Urinary bladder (tissue), 4 donors: Measurements from ENCODE around the gene GFAP. TPM values are rescaled to one million over a fixed set of nuclear protein-coding genes. Genes with fewer than 3 reads are reported as not detected.
"Not testable (repeated sequence)": the region's sequence is repeated elsewhere in the genome, so short reads cannot be mapped to it uniquely, and the experiment has no call there.

Source experiments
- DNase-seq: peaks from one replicate; pipeline ENCODE4 v3.0.0-alpha.2; 2015; ENCODE audit errors: extremely low spot score
- H3K27ac ChIP-seq: one replicate; pipeline ENCODE4 v1.5.1; 2013; ENCODE audit warnings: low read depth, mild to moderate bottlenecking, moderate library complexity
- H3K36me3 ChIP-seq: one replicate; pipeline ENCODE4 v1.6.1; 2013; ENCODE audit warnings: mild to moderate bottlenecking, moderate library complexity; ENCODE audit not compliant: insufficient read depth
- H3K4me1 ChIP-seq: one replicate; pipeline ENCODE4 v1.6.1; 2013; ENCODE audit warnings: mild to moderate bottlenecking, moderate library complexity; ENCODE audit not compliant: insufficient read depth
- H3K4me3 ChIP-seq: one replicate; pipeline ENCODE4 v1.5.1; 2013; ENCODE audit warnings: low read depth, low read length
- WGBS: extraction: QIAGEN DNeasy Blood & Tissue Kit; methylation state at CpG from one replicate; pipeline ENCODE4 v1.1.7; 2013; 5-methylcytosine and 5-hydroxymethylcytosine counted together
- polyA plus RNA-seq: library from polyadenylated mRNA; stranded (reverse); fragments of 200-250 nt; gene quantifications from one replicate; pipeline ENCODE4 v1.2.3, GENCODE V29; 2013
- total RNA-seq: library from RNA; depleted of rRNA; stranded (reverse); fragments of >200 nt; gene quantifications from one replicate; pipeline ENCODE4 v1.2.3, GENCODE V29; 2014
- donor health status: healthy with polysubstance abuse.
- donor health status: healthy.

GFAP gene
- total RNA-seq (0.53 TPM), polyA plus RNA-seq (1.4 TPM)

DNA sequence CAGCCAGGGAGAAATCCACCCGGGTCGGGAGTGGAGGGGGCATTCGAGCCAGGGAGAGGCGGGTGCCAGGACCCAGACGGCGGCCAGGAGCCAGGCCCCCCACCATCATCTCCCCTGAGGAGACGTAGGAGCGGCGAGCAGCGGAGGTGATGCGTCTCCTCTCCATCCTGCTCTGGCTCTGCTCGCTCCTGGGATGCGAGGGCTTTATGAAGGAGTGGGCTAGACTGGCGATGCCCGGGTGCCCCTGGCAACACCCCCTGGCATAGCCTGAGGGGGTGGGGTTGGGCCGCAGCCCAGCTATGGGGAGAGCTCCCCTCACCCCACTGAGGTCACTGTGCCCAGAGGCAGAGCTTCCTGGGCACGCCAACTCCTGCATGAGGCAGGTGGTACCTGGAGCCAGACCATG, at the start of gene GFAP:
GFAP (minus strand) TSS at position 180 of the 406 bp plus-strand sequence; CDS start at position 166, 14 bp downstream.
- DNase-seq: no peak

DNA sequence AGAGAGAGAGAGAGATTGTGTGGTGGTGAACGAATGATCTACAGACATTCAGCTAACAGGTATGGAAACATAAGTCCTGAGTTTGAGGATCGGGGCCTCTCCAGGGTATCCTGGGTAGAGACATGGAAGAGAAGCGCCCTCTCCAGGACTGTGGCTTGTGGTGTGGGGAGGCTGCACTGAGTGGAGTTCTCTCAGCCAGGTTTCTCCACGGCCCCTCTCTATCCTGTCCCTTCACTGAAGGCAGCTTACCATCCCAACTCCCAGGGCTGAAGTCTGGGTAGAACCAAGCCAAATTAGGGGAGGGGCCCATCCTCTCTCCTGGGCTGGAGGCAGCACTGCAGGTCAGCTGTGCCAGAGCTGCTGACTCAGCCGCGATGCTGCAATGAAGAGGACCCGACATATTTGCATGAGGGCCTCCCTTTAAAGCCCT, 46.6 kb upstream of the GFAP start:
- Histone ChIP-seq H3K4me3 (no peak overlapping the region), H3K36me3 (no peaks in the 10 kb centered on the region), H3K4me1 (peaks cover 2% of the 10 kb centered on the region), H3K27ac (no peak overlapping the region)
- 72% methylated on average over 7 of the region's 7 CpGs for WGBS
- DNase-seq: no peak

More for the DNA sequence above, at the start of gene GFAP:
- no peak within 1 kb of the TSS for H3K27ac ChIP-seq
- H3K4me1 ChIP-seq: no peaks in the 10 kb centered on the region
- no peaks in the 10 kb centered on the region for H3K36me3 ChIP-seq
- no peak within 1 kb of the TSS for H3K4me3 ChIP-seq
- WGBS: 87% methylated on average over 17 of the region's 17 CpGs

DNA sequence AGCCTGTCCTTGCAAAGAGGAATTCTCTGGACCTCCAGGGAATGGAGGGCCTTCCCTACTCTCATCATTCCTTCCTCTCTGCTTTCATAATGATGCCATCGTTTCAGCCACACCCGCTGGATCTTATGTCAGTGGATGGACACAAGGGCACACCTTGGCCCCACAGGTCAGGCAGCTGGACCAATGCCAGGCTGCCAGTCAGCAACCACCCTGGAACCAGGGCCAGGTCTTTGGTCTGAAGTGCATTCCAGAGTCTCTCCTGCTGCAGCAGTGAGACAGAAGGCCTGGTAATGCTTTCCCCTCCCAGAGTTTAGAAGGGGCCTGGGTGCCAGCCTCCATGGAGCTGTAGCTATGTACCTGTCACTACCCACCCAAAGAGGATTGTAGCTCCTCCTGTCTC, 45.4 kb upstream of the GFAP start:
- H3K4me3 ChIP-seq: no peak overlapping the region
- no peak overlapping the region for H3K27ac ChIP-seq
- H3K36me3 ChIP-seq: no peaks in the 10 kb centered on the region
- H3K4me1 ChIP-seq: peaks cover 2% of the 10 kb centered on the region
- 65% methylated on average over 2 of the region's 2 CpGs for WGBS
- no peak for DNase-seq

DNA sequence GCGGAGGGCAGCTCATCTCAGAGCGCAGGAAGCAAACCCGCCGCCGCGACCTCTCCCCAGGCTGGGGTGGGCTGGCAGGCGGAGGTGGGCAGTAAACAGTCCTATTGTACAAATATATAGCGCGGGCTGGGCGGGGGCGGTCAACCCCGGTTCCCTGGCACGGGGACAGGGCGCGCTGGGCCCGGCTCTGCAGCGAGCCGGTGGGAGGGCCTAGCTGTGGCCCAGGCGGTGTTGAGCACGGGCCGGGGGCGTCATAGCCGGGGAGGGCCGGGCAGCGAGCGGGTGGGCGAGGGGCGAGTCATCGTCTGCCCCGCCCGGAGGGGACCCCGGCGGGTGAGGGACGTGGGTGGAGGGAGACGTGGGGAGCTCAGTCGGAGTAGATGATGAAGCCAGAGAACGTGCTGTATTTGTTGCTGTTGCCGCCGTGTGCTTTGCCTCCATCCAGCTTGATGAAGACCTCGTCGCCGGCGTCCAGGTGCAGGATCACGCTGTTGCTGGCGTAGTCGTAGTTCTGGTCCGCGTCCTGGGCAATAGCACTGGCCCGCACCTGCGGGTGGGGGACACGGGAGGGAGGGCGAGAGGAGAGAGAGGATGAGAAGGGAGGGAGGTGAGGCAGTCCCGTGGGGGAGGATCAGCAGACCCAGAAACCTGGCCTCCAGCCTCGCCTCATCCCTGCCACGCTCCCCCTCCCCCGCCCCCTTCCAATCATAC, 44.7 kb upstream of the GFAP start:
- H3K4me3 ChIP-seq: no peak overlapping the region

DNA sequence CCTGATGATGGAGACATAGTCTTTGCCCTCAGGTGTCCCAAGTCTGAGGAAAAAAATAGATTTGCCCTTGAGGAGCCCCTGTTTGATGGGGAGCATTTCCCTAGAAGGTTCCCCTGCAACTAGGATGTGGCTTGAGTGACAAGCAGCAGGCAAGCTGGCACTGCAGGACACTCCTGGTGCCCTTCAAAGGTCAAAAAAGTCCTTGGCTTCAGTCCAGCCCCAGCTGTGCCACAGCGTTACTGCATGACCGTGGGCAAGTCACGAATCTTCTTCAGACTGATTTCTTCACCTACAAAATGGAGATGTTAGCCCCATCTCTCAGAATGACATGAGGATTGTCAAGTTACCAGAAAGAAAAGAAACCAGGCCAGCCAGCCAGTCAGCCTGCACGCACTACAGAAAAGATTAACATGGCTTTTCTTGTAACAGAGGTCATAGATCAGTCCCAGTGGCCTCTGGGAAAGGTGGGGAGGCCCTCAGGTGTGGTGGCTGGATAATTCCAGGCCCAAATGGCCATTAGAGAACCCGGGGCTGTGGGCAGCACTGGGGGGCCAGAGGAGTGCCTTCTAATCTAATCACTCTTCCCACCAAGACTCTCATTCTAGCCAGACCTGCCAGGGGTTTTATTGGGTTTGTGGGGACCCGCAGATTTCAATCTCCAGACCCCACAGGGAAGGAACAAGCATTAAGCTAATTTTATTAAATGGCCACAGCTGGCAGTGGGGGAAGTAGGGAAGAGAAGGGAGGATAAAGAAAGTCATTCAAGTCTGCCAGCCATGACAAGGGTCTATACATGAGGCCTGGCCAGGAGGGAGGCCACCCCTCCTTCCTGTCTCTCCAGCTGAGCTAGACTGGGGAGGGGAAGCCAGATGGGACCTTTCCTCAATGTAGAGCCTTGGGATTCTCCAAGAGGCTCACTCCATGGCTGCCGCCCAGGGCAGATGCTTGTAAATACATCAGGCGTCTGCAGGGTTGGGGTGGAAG, 42.0 kb upstream of the GFAP start:
- Histone ChIP-seq H3K27ac (no peak overlapping the region), H3K36me3 (no peaks in the 10 kb centered on the region), H3K4me3 (no peak overlapping the region), H3K4me1 (peaks cover 2% of the 10 kb centered on the region)
- DNase-seq: no peak
- WGBS: 73% methylated on average over 8 of the region's 8 CpGs

More for the DNA sequence above, 44.7 kb upstream of the GFAP start:
- Histone ChIP-seq H3K27ac (no peak overlapping the region), H3K36me3 (no peaks in the 10 kb centered on the region), H3K4me1 (peaks cover 2% of the 10 kb centered on the region)
- no peak for DNase-seq
- WGBS: 37% methylated on average over 56 of the region's 56 CpGs

DNA sequence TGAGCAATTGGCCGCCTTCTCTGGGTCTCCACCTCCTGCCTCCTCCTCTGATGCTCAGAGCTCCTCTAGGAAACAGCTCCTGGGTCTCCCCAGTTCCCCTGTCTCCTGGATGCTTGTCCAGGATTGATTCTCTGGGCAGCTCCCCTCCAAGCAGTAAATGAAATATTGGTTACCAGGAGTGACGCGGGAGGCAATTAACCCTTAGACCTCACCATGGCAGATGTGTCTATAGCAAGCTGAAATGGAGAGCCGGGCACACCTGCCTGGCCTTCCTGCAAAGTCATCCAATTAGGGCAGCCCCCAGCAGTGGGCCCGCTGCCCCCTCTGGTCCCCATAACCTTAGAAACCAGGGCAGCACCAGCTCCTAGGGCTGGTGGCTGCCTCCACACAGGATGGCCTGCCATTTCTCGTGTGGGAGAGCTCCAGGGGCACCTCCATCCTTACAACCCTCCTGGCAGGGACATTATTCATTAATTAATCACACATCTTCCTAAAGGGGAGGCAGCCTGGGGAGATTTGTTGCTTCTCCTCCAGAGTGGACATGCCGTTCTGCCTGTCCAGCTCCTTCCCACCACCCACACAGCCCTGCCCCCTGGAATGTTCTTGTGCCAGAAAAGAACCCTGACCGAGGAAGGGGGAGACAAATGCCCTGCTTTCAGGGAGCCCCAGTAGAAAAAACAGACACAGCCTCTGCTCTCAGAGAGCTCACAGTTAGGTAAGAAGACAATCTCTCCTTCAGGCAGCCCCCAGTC, 40.5 kb upstream of the GFAP start:
- no peaks in the 10 kb centered on the region for H3K36me3 ChIP-seq
- no peak overlapping the region for H3K4me3 ChIP-seq
- H3K4me1 ChIP-seq: peaks cover 2% of the 10 kb centered on the region
- H3K27ac ChIP-seq: no peak overlapping the region
- DNase-seq: no peak
- WGBS: 70% methylated on average over 8 of the region's 8 CpGs

DNA sequence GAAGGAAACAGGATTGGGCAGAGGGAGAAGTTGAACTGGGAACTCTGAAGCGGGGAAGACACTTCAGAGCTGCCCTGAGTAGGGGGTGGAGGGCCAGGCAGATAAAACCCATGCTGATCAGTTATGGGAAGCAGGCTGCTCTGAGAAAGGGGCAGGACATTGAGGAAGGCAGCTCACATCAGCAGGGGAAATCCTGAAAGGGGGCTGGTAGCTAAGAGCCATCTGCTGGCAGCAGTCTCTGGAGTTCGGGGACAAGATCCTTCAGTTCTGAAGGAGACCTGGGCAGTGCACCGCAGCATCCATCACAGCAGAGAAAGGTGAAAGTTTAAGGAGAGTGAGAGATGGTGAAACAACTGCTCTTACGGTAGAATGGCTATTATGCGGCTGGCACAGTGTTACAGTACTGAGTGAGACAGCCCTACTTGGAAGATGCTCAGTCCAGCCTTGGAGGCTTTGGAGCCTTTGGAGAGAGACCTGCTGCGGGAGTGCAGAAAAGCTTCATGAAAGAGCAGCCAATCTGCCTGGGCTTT, 37.7 kb upstream of the GFAP start:
- no peak overlapping the region for H3K4me3 ChIP-seq
- no peak for DNase-seq
- 76% methylated on average over 6 of the region's 6 CpGs for WGBS
- no peaks in the 10 kb centered on the region for H3K36me3 ChIP-seq
- H3K4me1 ChIP-seq: no peaks in the 10 kb centered on the region
- no peak overlapping the region for H3K27ac ChIP-seq

DNA sequence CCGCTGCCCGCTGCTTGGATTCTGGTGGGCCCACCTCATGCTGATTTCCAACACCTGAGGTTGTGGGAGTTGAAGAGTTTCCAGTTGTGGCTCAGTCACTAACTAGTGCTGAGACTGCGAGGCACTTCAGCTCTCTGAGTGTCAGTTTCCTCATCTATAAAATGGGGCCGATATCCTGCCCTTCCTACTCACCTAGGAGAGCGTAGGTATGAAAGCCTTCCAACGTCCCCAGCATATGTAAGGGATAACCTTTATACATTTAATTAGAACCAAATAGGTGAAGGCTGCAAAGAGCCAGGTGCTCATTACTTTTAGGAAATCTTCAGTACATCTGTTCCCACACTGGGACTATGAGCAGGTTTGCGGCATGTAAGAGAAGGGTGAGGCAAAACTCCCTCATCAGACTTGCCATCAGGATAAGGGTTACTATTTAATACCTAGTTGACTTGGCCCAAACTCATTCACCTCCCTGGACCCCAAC, 33.1 kb upstream of the GFAP start:
- Histone ChIP-seq H3K27ac (no peak overlapping the region), H3K4me3 (peak overlapping the region; percentile 51), H3K4me1 (peaks cover 1% of the 10 kb centered on the region), H3K36me3 (no peaks in the 10 kb centered on the region)
- DNase-seq: no peak
- WGBS: 60% methylated on average over 7 of the region's 7 CpGs

DNA sequence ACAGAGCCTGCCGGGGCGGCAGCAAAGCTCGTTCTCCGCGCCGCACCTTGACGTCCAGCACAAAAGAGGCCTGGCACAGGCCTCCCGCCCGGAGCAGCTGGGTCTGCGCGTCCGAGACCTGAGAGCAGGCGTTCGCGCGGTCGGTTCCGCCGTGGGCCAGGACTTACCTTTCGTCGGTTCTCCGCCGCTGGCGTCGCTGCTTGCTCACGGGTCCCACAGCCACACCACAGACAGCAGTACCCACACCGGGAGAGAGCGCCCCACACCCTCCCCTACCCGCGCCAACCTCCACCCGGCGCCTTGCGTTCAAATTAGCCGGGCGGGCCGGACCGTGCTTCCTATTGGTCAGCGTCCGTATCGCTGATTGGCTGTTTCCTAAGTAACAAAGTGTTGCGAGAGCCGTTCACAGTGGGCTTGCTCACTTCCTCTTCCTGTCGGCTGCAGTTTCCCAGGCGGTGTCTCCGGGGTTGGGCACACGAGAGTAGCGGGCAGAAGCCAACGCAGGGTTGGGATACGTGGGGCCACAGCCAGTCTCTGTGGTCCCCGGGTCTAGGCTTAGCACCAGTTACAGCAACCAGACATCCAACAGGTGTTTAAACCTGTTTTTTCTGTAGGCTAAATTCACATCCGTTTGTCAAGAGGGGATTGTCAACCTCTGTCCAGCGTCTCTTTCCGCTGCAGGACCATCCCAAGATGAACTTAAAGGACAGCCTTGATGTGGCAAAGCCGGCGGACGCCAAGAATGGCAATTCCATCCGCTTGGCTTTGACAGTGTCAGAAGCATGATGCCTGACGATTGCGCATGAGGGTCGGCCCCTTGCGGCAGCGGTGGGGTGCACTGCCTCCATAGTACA, 32.4 kb upstream of the GFAP start, which contains the start of gene KIF18B:
KIF18B (minus strand) TSS at position 313 of the 854 bp plus-strand sequence. CDS start 11,429 bp downstream, outside the sequence.
- WGBS: 2% methylated on average over 62 of the region's 62 CpGs
- H3K27ac ChIP-seq: no peak within 1 kb of the TSS
- H3K4me3 ChIP-seq: peak within 1 kb of the TSS; percentile 51
- peak; percentile 78 for DNase-seq
- peaks cover 1% of the 10 kb centered on the region for H3K4me1 ChIP-seq
- H3K36me3 ChIP-seq: no peaks in the 10 kb centered on the region

DNA sequence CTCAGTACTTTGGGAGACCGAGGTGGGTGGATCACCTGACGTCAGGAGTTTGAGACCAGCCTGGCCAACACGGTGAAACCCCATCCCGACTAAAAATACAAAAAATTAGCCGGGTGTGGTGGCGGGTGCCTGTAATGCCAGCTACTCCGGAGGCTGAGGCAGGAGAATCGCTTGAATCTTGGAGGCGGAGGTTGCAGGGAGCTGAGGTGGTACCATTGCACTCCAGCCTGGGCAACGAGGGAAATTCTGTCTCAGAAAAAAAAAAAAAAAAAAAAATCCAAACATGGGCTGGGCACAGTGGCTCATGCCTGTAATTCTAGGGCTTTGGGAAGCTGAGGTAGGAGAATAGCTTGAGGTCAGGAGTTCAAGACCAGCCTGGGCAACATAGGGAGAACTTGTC, 30.4 kb upstream of the GFAP start:
- WGBS: 94% methylated on average over 10 of the region's 10 CpGs
- not testable (repeated sequence) for H3K4me3 ChIP-seq, H3K27ac ChIP-seq, H3K4me1 ChIP-seq, DNase-seq, H3K36me3 ChIP-seq

DNA sequence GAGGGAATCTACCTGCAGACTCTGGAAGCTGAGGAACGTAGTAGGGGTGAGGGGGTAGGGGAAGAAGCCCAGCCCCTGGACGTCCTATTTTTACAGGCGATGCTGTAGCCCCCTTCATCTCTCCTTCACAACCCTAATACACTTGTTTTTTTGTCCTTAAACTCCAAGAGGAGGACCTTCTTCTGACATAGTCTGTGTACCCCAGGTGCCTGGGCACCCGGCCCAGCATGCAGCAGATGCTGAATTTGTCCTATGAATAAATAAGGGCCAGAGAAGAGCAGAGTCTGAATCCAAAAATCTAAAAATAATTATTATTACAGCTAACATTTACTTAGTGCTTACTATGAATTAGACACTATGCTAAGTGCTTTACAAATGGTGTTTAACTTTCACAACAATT, 27.2 kb upstream of the GFAP start:
- Histone ChIP-seq H3K27ac (no peak overlapping the region), H3K36me3 (no peaks in the 10 kb centered on the region), H3K4me1 (peaks cover 1% of the 10 kb centered on the region), H3K4me3 (no peak overlapping the region)
- no peak for DNase-seq
- WGBS: 75% methylated on average over 4 of the region's 4 CpGs

DNA sequence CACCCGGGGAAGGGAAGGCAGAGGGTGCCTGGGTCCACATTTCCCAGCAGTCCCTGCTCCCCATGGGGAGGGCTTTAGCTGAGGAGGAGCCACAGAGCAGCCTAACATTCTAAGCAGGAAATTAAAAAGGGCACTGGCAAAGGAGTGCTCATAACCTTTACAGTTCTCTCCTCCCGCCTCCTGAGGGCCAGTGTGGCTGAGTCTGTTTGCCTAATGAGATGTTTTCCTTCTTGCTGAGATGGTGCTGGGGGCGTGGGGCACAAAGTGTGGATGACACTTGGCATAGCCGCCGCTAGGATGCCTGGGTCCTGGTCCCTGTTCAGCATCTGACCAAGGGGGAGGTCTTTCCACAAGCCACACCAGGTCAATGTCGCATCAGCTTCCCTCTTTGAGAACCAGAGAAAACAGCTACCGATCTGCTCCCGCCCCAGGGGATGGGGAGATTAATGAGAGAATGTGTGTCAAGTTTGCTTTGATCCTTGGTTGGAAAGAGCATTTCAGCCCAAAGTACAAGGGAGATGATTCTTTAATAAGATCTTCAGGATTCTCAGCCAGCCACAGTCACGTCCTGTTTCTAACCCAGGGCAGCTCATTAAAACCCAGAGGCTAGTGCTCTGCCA, 26.5 kb upstream of the GFAP start:
- Histone ChIP-seq H3K4me1 (no peaks in the 10 kb centered on the region), H3K36me3 (no peaks in the 10 kb centered on the region), H3K4me3 (no peak overlapping the region), H3K27ac (no peak overlapping the region)
- WGBS: 79% methylated on average over 9 of the region's 9 CpGs
- no peak for DNase-seq
